GM12872 (cell line): ENCODE results near the gene CA12.

ENCODE experiments used
- CTCF ChIP-seq: IDR thresholded peaks from 3 replicates; pipeline ENCODE4 v1.5.1; 2011; ENCODE audit warnings: low read depth, mild to moderate bottlenecking, low read length, moderate library complexity; ENCODE audit not compliant: insufficient read depth

CA12 gene

DNA sequence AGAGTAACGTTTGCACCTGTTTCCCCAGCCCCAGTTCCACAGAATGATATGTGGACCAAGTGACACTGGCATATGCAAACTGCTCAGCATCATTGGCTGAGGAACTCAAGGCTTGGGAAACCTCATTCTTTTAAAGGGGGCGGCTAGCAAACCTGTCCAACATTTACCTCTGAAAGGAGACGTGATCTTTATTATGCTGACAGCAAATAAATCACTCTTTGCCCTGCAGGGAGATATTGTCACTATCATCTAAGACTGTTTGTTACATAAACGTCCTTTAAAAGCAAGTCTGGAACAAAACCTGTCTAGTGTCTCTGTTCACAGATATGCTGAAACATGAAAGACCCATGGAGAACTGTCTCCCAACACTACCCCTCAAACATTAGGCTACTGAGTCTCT, 21.5 kb downstream of the CA12 start:
- no peak for TF ChIP-seq CTCF

GRCh38 chr15:63358241-63359029, 23.2 kb downstream of the CA12 start:
- TF ChIP-seq CTCF: no peak

DNA sequence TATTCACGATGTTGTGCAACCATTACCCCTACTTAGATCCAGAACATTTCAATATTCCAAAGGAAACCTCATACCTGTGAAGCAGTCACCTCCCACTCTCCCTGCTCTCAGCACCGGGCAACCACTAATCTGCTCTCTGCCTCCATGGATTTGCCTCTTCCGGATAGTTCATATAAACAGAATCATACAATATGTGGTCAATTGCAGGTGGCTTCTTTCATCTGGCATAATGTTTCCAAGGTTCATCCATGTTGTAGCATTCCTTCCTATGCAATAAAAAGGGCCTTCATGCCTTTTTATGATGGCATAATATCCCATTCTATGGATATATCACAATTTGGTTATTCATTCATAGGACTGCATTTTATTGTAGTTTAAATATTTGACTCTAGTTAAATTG, 23.9 kb downstream of the CA12 start:
- TF ChIP-seq CTCF: no peak

GRCh38 chr15:63357061-63357460, 24.6 kb downstream of the CA12 start:
- TF ChIP-seq CTCF: no peak

- no peak for TF ChIP-seq CTCF
Observed at GRCh38 chr15:63354821-63355650, 26.6 kb downstream of the CA12 start.

- no peak for TF ChIP-seq CTCF
Observed at GRCh38 chr15:63353887-63354286, 27.8 kb downstream of the CA12 start.

DNA sequence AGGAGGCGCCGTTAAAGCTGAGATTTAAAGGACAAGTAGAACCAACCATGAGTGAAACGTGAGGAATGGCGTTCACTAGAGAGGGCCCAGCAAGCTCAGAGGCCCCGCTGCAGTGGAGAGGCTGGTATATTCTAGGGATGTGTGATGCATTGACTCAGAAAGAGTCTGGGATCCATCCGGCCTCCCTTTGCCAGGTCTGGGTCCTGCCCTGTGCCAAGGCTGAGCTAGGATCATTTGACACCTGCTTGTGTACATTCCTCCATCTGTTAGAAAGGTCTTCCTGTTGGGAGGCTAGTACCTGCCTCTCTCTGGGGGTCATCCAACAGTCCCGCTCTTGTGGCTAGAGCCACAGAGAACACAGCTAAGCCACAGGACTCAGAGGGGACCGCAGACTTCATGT, 28.4 kb downstream of the CA12 start:
- TF ChIP-seq CTCF: no peak
